Testis (tissue), 5 donors: ENCODE measurements around the gene GAGE12G. TPM values are rescaled to one million over a fixed set of nuclear protein-coding genes. Genes with fewer than 3 reads are reported as not detected.
"Not testable (repeated sequence)": the region's sequence is repeated elsewhere in the genome, so short reads cannot be mapped to it uniquely, and the experiment has no call there.

Experiments
- DNase-seq: peaks from one replicate; pipeline ENCODE4 v3.0.0-alpha.2; 2019
- H3K27ac ChIP-seq, 2 donors: fragments of 200-600 bp; sonication (generic); one replicate each; pipeline ENCODE4 v1.5.1; 2019
- H3K27me3 ChIP-seq: fragments of 200-600 bp; sonication (generic); one replicate; pipeline ENCODE4 v1.5.1; 2019
- H3K36me3 ChIP-seq: fragments of 200-600 bp; sonication (generic); one replicate; pipeline ENCODE4 v1.5.1; 2017; ENCODE audit warnings: low read depth; ENCODE audit errors: missing control alignments
- H3K4me1 ChIP-seq: fragments of 200-600 bp; sonication (generic); one replicate; pipeline ENCODE4 v1.5.1; 2019
- H3K4me3 ChIP-seq, 2 donors: fragments of 200-600 bp; sonication (generic); one replicate each; pipeline ENCODE4 v1.5.1; 2017 to 2019
- H3K9me3 ChIP-seq: fragments of 200-600 bp; sonication (generic); one replicate; pipeline ENCODE4 v1.5.1; 2017
- WGBS, 2 donors: methylation state at CpG; one replicate each; pipeline ENCODE4 v1.1.5; 2018; 5-methylcytosine and 5-hydroxymethylcytosine counted together
- intact Hi-C: fragments of 100-400 bp; cut with DNase I; formaldehyde crosslinking; loops from one replicate; pipeline ENCODE4 v1.15.1; 2023; ENCODE audit warnings: low total_unique reads
- long read RNA-seq, 2 donors: transcript quantifications; one replicate each; lab custom pipeline, GENCODE V29; 2026
- polyA plus RNA-seq: library from polyadenylated mRNA; stranded (reverse); fragments of 350-450 nt; fragmentation: Illumina TruSeq; extraction: RNeasy Lipid Tissue Mini Kit (QIAGEN cat#74804); gene quantifications from one replicate; pipeline ENCODE4 v1.2.3, GENCODE V29; 2014; ENCODE audit warnings: low read depth, low replicate concordance; ENCODE audit not compliant: insufficient read depth
- total RNA-seq, 2 donors: library from RNA; depleted of rRNA; stranded (reverse); fragments of >200 nt; gene quantifications; one replicate each; pipeline ENCODE4 v1.2.3, GENCODE V29; 2016

The GAGE12G gene
- total RNA-seq: not detected
- polyA plus RNA-seq: not detected
- long read RNA-seq, donor 1, transcript GAGE12G-201 (5 exons, 527 nt): major isoform, 17 of 17 reads
- long read RNA-seq, donor 1, partial matches to known transcripts: 0 of 17 reads
- long read RNA-seq, donor 1, other reads (novel, unspliced or antisense): 0 of 17 reads
- long read RNA-seq, donor 2, transcript GAGE12G-201 (5 exons, 527 nt): major isoform, 33 of 33 reads
- long read RNA-seq, donor 2, partial matches to known transcripts: 0 of 33 reads
- long read RNA-seq, donor 2, other reads (novel, unspliced or antisense): 0 of 33 reads

- DNase-seq, H3K4me1 ChIP-seq, H3K27ac ChIP-seq, intact Hi-C loops, H3K36me3 ChIP-seq, H3K4me3 ChIP-seq, H3K9me3 ChIP-seq, H3K27me3 ChIP-seq: not testable (repeated sequence)
- no CpG with 5 or more reads among the region's 16 CpGs for WGBS, 2 donors
Observed at GRCh38 chrX:49570100-49570499, at the start of gene GAGE12G. Gene GAGE12G (plus strand): TSS chrX:49570400. CDS start chrX:49571555, 1,155 bp downstream.

DNA sequence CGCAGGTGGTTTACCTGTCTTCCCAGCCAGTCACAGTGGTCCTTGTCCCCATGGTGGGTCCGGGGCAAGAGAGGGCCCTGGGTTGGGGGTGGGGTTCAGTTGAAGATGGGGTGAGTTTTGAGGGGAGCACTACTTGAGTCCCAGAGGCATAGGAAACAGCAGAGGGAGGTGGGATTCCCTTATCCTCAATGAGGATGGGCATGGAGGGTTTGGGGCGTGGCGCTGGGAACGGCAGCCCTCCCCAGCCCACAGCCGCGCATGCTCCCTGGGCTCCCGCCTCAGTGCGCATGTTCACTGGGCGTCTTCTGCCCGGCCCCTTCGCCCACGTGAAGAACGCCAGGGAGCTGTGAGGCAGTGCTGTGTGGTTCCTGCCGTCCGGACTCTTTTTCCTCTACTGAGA, 38.3 kb upstream of the GAGE12G start, which contains the start of gene GAGE12C:
Gene GAGE12C, plus strand, starts transcription at position 301 of the 400 bp plus-strand sequence. CDS start 1,155 bp downstream, outside the sequence.
- H3K4me1 ChIP-seq, H3K4me3 ChIP-seq, H3K27ac ChIP-seq, H3K36me3 ChIP-seq, DNase-seq, H3K9me3 ChIP-seq, intact Hi-C loops, H3K27me3 ChIP-seq: not testable (repeated sequence)
- no CpG with 5 or more reads among the region's 16 CpGs for WGBS, 2 donors

DNA sequence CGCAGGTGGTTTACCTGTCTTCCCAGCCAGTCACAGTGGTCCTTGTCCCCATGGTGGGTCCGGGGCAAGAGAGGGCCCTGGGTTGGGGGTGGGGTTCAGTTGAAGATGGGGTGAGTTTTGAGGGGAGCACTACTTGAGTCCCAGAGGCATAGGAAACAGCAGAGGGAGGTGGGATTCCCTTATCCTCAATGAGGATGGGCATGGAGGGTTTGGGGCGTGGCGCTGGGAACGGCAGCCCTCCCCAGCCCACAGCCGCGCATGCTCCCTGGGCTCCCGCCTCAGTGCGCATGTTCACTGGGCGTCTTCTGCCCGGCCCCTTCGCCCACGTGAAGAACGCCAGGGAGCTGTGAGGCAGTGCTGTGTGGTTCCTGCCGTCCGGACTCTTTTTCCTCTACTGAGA, 28.8 kb upstream of the GAGE12G start, which contains the start of gene GAGE12D:
Gene GAGE12D, plus strand, starts transcription at position 301 of the 400 bp plus-strand sequence. CDS start 1,155 bp downstream, outside the sequence.
- H3K27me3 ChIP-seq, H3K36me3 ChIP-seq, H3K9me3 ChIP-seq, intact Hi-C loops, H3K4me3 ChIP-seq, DNase-seq, H3K4me1 ChIP-seq, H3K27ac ChIP-seq: not testable (repeated sequence)
- no CpG with 5 or more reads among the region's 16 CpGs for WGBS, 2 donors

DNA sequence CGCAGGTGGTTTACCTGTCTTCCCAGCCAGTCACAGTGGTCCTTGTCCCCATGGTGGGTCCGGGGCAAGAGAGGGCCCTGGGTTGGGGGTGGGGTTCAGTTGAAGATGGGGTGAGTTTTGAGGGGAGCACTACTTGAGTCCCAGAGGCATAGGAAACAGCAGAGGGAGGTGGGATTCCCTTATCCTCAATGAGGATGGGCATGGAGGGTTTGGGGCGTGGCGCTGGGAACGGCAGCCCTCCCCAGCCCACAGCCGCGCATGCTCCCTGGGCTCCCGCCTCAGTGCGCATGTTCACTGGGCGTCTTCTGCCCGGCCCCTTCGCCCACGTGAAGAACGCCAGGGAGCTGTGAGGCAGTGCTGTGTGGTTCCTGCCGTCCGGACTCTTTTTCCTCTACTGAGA, 19.2 kb upstream of the GAGE12G start, which contains the start of gene GAGE12E:
Gene GAGE12E, plus strand, starts transcription at position 301 of the 400 bp plus-strand sequence. CDS start 1,155 bp downstream, outside the sequence.
- H3K27me3 ChIP-seq, intact Hi-C loops, H3K4me1 ChIP-seq, H3K27ac ChIP-seq, DNase-seq, H3K4me3 ChIP-seq, H3K9me3 ChIP-seq, H3K36me3 ChIP-seq: not testable (repeated sequence)
- WGBS, 2 donors: no CpG with 5 or more reads among the region's 16 CpGs

DNA sequence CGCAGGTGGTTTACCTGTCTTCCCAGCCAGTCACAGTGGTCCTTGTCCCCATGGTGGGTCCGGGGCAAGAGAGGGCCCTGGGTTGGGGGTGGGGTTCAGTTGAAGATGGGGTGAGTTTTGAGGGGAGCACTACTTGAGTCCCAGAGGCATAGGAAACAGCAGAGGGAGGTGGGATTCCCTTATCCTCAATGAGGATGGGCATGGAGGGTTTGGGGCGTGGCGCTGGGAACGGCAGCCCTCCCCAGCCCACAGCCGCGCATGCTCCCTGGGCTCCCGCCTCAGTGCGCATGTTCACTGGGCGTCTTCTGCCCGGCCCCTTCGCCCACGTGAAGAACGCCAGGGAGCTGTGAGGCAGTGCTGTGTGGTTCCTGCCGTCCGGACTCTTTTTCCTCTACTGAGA, 9.7 kb upstream of the GAGE12G start, which contains the start of gene GAGE12F:
Gene GAGE12F, plus strand, starts transcription at position 301 of the 400 bp plus-strand sequence. CDS start 1,155 bp downstream, outside the sequence.
- H3K4me3 ChIP-seq, H3K36me3 ChIP-seq, H3K27me3 ChIP-seq, H3K4me1 ChIP-seq, H3K27ac ChIP-seq, intact Hi-C loops, DNase-seq, H3K9me3 ChIP-seq: not testable (repeated sequence)
- WGBS, 2 donors: no CpG with 5 or more reads among the region's 16 CpGs

GRCh38 chrX:49568728-49569127, 1.5 kb upstream of the GAGE12G start:
- WGBS, 2 donors: no CpG with 5 or more reads among the region's 11 CpGs
- H3K4me1 ChIP-seq, H3K36me3 ChIP-seq, H3K4me3 ChIP-seq, H3K27me3 ChIP-seq, H3K9me3 ChIP-seq, H3K27ac ChIP-seq, intact Hi-C loops, DNase-seq: not testable (repeated sequence)

DNA sequence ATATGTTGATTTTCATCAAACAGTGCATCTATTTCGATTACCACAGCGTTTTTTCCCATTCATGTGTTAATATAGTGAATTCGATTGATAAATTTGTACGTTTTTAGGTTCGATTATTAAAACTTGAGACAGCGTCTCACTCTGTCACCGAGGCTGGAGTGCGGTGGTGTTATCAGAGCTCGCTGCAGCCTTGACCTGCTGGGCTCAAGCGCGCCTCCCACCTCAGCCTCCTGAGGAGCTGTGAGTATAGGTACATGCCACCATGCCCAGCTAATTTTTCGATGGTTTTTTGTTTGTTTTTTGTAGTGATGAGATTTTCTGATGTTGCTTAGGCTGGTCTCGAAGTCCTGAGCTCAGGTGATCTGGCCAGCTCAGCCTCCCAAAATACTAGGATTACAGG, 1.0 kb upstream of the GAGE12G start:
- intact Hi-C loops: not testable (repeated sequence)

GRCh38 chrX:49579649-49580048, 9.4 kb downstream of the GAGE12G start, which contains the start of gene GAGE12H:
Gene GAGE12H (plus strand): TSS chrX:49579949. CDS start chrX:49581104, 1,155 bp downstream.
- H3K27me3 ChIP-seq, H3K36me3 ChIP-seq, H3K9me3 ChIP-seq, H3K4me1 ChIP-seq, intact Hi-C loops, H3K4me3 ChIP-seq, H3K27ac ChIP-seq, DNase-seq: not testable (repeated sequence)
- whole genome bisulfite sequencing, 2 donors: no CpG with 5 or more reads among the region's 16 CpGs

More for the DNA sequence above, 1.0 kb upstream of the GAGE12G start:
- H3K36me3 ChIP-seq, DNase-seq, H3K9me3 ChIP-seq, H3K27me3 ChIP-seq, H3K4me1 ChIP-seq, H3K27ac ChIP-seq, H3K4me3 ChIP-seq: not testable (repeated sequence)
- 85% methylated on average over 9 of the region's 13 CpGs; no CpG with 5 or more reads in 1 of the 2 donors for WGBS, 2 donors

- H3K27ac ChIP-seq, DNase-seq, H3K4me3 ChIP-seq, H3K27me3 ChIP-seq, H3K9me3 ChIP-seq, H3K36me3 ChIP-seq, H3K4me1 ChIP-seq, intact Hi-C loops: not testable (repeated sequence)
- WGBS, 2 donors: no CpG with 5 or more reads among the region's 16 CpGs
Observed at GRCh38 chrX:49589196-49589595, 19.0 kb downstream of the GAGE12G start, which contains the start of gene GAGE2A. Gene GAGE2A (plus strand): TSS chrX:49589496. CDS start chrX:49590651, 1,155 bp downstream.

DNA sequence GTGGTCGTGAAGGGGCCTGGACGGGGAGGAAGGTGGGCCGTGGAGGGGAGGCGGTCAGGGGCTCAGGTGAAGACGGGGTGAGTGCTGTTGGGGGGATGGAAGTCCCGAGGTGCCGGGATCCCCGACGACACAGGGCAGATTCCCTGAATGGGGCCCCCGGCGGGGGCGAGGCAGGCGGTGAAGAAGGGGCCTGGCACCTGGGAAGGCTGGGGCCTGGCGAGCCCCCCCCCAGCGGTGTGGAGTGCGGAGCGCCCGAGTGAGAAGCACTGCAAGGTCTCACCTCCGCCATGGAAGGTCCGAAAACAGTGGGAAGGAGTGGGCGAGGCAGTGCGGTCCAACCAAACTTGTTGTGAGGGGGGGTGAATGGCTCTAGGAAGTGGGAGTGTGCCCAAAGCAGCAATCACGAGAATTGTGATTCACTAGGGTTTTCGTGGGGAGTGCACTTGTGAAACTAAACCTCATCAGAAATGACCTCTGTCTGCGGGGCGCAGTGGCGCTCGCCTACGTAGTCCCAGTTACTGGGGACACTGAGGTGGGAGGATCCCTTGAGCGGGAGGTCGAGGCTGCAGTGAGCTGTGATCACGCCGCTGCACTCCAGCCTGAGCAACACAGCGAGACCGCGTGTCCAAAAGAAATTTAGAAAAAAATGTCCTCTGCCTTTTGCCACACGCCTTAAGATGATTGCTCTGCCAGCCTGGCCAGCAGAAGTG, 19.7 kb downstream of the GAGE12G start:
- intact Hi-C loops, H3K36me3 ChIP-seq, H3K9me3 ChIP-seq, H3K27ac ChIP-seq, H3K4me3 ChIP-seq, H3K27me3 ChIP-seq, H3K4me1 ChIP-seq: not testable (repeated sequence)
- WGBS, 2 donors: 70 to 79% methylated on average over 12 to 30 of the region's 37 CpGs
- peak; percentile 23 for DNase-seq

- H3K27ac ChIP-seq, H3K27me3 ChIP-seq, H3K4me3 ChIP-seq, H3K36me3 ChIP-seq, DNase-seq, H3K4me1 ChIP-seq, intact Hi-C loops, H3K9me3 ChIP-seq: not testable (repeated sequence)
- WGBS, 2 donors: 66 to 67% methylated on average over 14 to 15 of the region's 17 CpGs
Observed at GRCh38 chrX:49590488-49590887, 20.3 kb downstream of the GAGE12G start.
